Endothelial cell of umbilical vein (primary cell): Measurements from ENCODE around the gene LCN12. TPM values are rescaled to one million over a fixed set of nuclear protein-coding genes. Genes with fewer than 3 reads are reported as not detected.

Source experiments
- BruUV-seq: library from RNA; stranded (reverse); fragments of 400-500 nt; replicated peaks from 2 replicates; lab custom pipeline; 2021; lab: Mats Ljungman, UMichigan
- CTCF ChIA-PET: fragments of 300-600, 350-600 bp; sonication (Branson Sonifier 250); formaldehyde crosslinking; loops from one replicate; lab custom pipeline; 2021; ENCODE audit warnings: antibody characterized with exemption, inconsistent platforms; lab: Charles Lee
- POLR2A ChIA-PET: fragments of 300-600, 350-600 bp; sonication (Branson Sonifier 250); formaldehyde crosslinking; loops from one replicate; lab custom pipeline; 2021; ENCODE audit warnings: antibody characterized with exemption, inconsistent platforms; lab: Charles Lee
- DNase-seq: peaks from one replicate; pipeline ENCODE4 v3.0.0-alpha.2; 2011; ENCODE audit warnings: low read depth, low spot score
- FAIRE-seq: peaks from 2 replicates; lab custom pipeline; 2011; peaks lifted over from hg19 to GRCh38; lab: Jason Lieb, UNC
- H2AFZ ChIP-seq: 2 replicates; pipeline ENCODE4 v1.6.0; 2012; ENCODE audit warnings: low read depth, low read length, control low read depth, inconsistent platforms
- H3K27ac ChIP-seq: 2 replicates; pipeline ENCODE4 v1.5.1; 2011; ENCODE audit warnings: low read depth, mild to moderate bottlenecking, control low read depth, low read length, moderate library complexity; ENCODE audit not compliant: insufficient read depth
- H3K27me3 ChIP-seq, 2 experiments: 2 replicates each; pipeline versions ENCODE4 v1.6.0 to v1.6.1; 2011; ENCODE audit warnings: low read length in 2 of 2, mixed read lengths in 1 of 2; ENCODE audit not compliant: control insufficient read depth in 2 of 2, insufficient read depth in 2 of 2
- H3K36me3 ChIP-seq, 2 experiments: 2 replicates in 1 of 2; 3 replicates in 1 of 2; pipeline ENCODE4 v1.5.1; 2011; ENCODE audit warnings: low read length in 2 of 2, mild to moderate bottlenecking in 1 of 2, moderate library complexity in 1 of 2; ENCODE audit not compliant: control insufficient read depth in 2 of 2, insufficient read depth in 2 of 2; ENCODE audit errors: extremely low read depth in 1 of 2
- H3K4me1 ChIP-seq: 3 replicates; pipeline ENCODE4 v1.5.1; 2011; ENCODE audit warnings: mild to moderate bottlenecking, low read length; ENCODE audit not compliant: control insufficient read depth, insufficient read depth; ENCODE audit errors: extremely low read depth
- H3K4me2 ChIP-seq: 2 replicates; pipeline ENCODE4 v1.6.1; 2011; ENCODE audit warnings: low read length, control low read depth, mixed read lengths; ENCODE audit not compliant: insufficient read depth
- H3K4me3 ChIP-seq, 3 experiments: fragments of 200-600 bp in 1 of 3; sonication (generic), shearing (Covaris generic) in 1 of 3; replicated peaks in 1 of 3; 2 replicates each; pipeline ENCODE4 v1.5.1; 2011 to 2016; ENCODE audit warnings: control low read depth in 3 of 3, low read length in 3 of 3, mild to moderate bottlenecking in 2 of 3, inconsistent platforms in 1 of 3, low read depth in 1 of 3, moderate library complexity in 1 of 3; ENCODE audit not compliant: insufficient read depth in 1 of 3
- H3K79me2 ChIP-seq: 2 replicates; pipeline ENCODE4 v1.6.0; 2012; ENCODE audit warnings: low read length, inconsistent platforms; ENCODE audit not compliant: control insufficient read depth, insufficient read depth
- H3K9ac ChIP-seq: replicated peaks from 2 replicates; pipeline ENCODE3; 2011; ENCODE audit warnings: low read length, control low read depth; ENCODE audit not compliant: insufficient read depth; ENCODE audit errors: extremely low read depth
- H3K9me1 ChIP-seq: replicated peaks from 3 replicates; pipeline ENCODE4 v1.6.0; 2011; ENCODE audit warnings: mild to moderate bottlenecking, low read length; ENCODE audit not compliant: control insufficient read depth, insufficient read depth; ENCODE audit errors: extremely low read depth
- H3K9me3 ChIP-seq: replicated peaks from 2 replicates; pipeline ENCODE4 v1.5.1; 2012; ENCODE audit warnings: low read length, inconsistent platforms; ENCODE audit not compliant: control insufficient read depth, insufficient read depth
- H4K20me1 ChIP-seq: replicated peaks from 2 replicates; pipeline ENCODE3; 2011; ENCODE audit warnings: mild to moderate bottlenecking, low read length; ENCODE audit not compliant: control insufficient read depth, insufficient read depth; ENCODE audit errors: extremely low read depth
- EZH2 ChIP-seq: IDR thresholded peaks from 2 replicates; pipeline ENCODE4 v1.6.1; 2012; ENCODE audit warnings: borderline replicate concordance, low read depth, mild to moderate bottlenecking, moderate library complexity, low read length, inconsistent platforms; ENCODE audit not compliant: severe bottlenecking
- FOS ChIP-seq: IDR thresholded peaks from 2 replicates; pipeline ENCODE4 v1.6.1; 2011; ENCODE audit warnings: mild to moderate bottlenecking, low read length, moderate library complexity, borderline replicate concordance; ENCODE audit not compliant: insufficient read depth
- GATA2 ChIP-seq: IDR thresholded peaks from 2 replicates; pipeline ENCODE4 v1.7.0; 2011; ENCODE audit warnings: low read depth, mild to moderate bottlenecking, moderate library complexity, mixed read lengths, low read length; ENCODE audit not compliant: insufficient read length, insufficient read depth
- JUN ChIP-seq: IDR thresholded peaks from 2 replicates; pipeline ENCODE4 v1.6.1; 2011; ENCODE audit warnings: borderline replicate concordance, low read depth; ENCODE audit not compliant: insufficient read length, insufficient read depth
- MAX ChIP-seq: IDR thresholded peaks from 2 replicates; pipeline ENCODE4 v1.6.1; 2011; ENCODE audit not compliant: insufficient read depth, insufficient read length
- MYC ChIP-seq: IDR thresholded peaks from one replicate; pipeline ENCODE4 v1.6.1; 2011; ENCODE audit warnings: mild to moderate bottlenecking, low read depth, low read length
- POLR2A ChIP-seq: IDR thresholded peaks from 2 replicates; pipeline ENCODE4 v1.6.1; 2012; ENCODE audit warnings: low read depth, mild to moderate bottlenecking, control low read depth, low read length
- POLR2AphosphoS5 ChIP-seq: IDR thresholded peaks from 2 replicates; pipeline ENCODE4 v1.6.1; 2012; ENCODE audit warnings: low read depth, mild to moderate bottlenecking, control low read depth, low read length, moderate library complexity; ENCODE audit not compliant: insufficient read depth
- dilution Hi-C: fragments of 300-500 bp; cut with MboI; formaldehyde crosslinking; loops from one replicate; pipeline ENCODE4 v1.15.0; 2019; ENCODE audit warnings: low sequenced_read_pairs; ENCODE audit not compliant: extremely low pct_ligation_motif_present
- intact Hi-C: fragments of 100-400 bp; cut with micrococcal nuclease; formaldehyde crosslinking; loops from one replicate; pipeline ENCODE4 v1.10.0; 2022
- polyA plus RNA-seq, 4 experiments: library from polyadenylated mRNA; depleted of rRNA in 3 of 4; stranded (reverse) in 3 of 4; unstranded in 1 of 4; fragments of >200 nt; gene quantifications; 2 replicates each; pipeline versions ENCODE4 v1.2.1 to v1.2.3, GENCODE V29; 2011 to 2012; ENCODE audit warnings: missing spikeins in 1 of 4
- total RNA-seq: library from RNA; stranded (reverse); gene quantifications from 2 replicates; pipeline ENCODE4 v1.2.3, GENCODE V29; 2021
- TF ChIP-seq, protein P1 (sequence below), 2 donors: IDR thresholded peaks; 1 replicate in 1 of 2; 2 replicates in 1 of 2; pipeline ENCODE4 v1.5.1; 2011; ENCODE audit warnings: low read length in 2 of 2, mild to moderate bottlenecking in 2 of 2, moderate library complexity in 2 of 2, control low read depth in 1 of 2, inconsistent platforms in 1 of 2, low read depth in 1 of 2; ENCODE audit not compliant: insufficient read depth in 1 of 2; ENCODE audit errors: extremely low read depth in 1 of 2

LCN12 gene
- total and polyA plus RNA-seq, 2 donors (not counting 3 experiments of a cell fraction or from before 2014, with no cell fraction given): 0.35 to 0.52 TPM

DNA sequence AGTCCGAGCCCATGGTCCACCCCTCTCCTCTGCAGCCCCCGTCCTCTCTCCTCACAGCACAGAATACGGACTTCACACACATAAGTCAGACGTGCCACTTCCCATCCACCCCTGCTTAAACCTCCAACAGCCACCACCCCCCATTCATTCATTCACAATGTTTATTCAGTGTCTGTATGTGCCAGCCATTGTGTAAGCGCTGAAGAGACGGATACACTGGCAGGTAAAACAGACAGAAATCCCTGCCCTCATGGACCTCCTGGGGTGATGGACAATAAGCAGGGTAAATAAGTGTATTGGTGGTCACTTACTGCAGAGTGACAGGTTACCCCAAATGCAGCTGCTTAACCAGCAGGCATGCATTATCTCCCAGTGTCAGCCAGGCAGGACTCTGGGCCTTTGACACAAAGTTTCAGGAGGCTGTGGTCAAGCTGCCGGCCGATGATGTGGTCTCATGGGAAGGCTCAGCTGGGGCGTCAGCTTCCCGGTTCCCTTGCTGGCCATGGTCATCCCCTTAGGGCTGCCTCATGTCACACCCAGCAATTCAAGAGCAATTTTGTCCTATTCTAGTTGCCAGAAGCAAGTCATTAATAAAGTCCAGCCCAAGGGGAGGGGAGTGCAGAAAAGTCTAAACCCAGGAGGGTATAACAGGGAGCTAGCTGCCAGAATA, 38.3 kb downstream of the LCN12 start:
- peaks cover 9% of the 10 kb centered on the region for H3K79me2 ChIP-seq
- peaks cover 0 to 4% of the 10 kb centered on the region in 2 experiments for H3K27me3 ChIP-seq
- H2AFZ ChIP-seq: no peak overlapping the region
- intact Hi-C loops: loop anchor here (5.0 kb wide), 1 partner anchor 43 kb away; the partner anchor contains the start of gene C8G
- ChIA-PET CTCF (no interaction called here), POLR2A (no interaction called here)
- H3K36me3 ChIP-seq: no peaks in the 10 kb centered on the region
- H3K4me3 ChIP-seq: no peak overlapping the region
- H3K4me1 ChIP-seq: peaks cover 7% of the 10 kb centered on the region
- no peaks in the 10 kb centered on the region for H4K20me1 ChIP-seq
- no peak overlapping the region for H3K4me2 ChIP-seq
- no peak for TF ChIP-seq FOS
- TF ChIP-seq MYC: no peak
- TF ChIP-seq EZH2: no peak
- TF ChIP-seq, protein P1, sequence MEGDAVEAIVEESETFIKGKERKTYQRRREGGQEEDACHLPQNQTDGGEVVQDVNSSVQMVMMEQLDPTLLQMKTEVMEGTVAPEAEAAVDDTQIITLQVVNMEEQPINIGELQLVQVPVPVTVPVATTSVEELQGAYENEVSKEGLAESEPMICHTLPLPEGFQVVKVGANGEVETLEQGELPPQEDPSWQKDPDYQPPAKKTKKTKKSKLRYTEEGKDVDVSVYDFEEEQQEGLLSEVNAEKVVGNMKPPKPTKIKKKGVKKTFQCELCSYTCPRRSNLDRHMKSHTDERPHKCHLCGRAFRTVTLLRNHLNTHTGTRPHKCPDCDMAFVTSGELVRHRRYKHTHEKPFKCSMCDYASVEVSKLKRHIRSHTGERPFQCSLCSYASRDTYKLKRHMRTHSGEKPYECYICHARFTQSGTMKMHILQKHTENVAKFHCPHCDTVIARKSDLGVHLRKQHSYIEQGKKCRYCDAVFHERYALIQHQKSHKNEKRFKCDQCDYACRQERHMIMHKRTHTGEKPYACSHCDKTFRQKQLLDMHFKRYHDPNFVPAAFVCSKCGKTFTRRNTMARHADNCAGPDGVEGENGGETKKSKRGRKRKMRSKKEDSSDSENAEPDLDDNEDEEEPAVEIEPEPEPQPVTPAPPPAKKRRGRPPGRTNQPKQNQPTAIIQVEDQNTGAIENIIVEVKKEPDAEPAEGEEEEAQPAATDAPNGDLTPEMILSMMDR (IDR thresholded peaks at IDR 0.05; ENCODE audit: extremely low read depth in 1 of 2, insufficient read depth in 1 of 2, low read depth in 1 of 2, low read length in 2 of 2): no peak
- TF ChIP-seq GATA2: no peak
- TF ChIP-seq POLR2A: no peak
- TF ChIP-seq POLR2AphosphoS5: no peak
- TF ChIP-seq JUN: no peak
- no peak for TF ChIP-seq MAX
- BruUV-seq: no TSS peak
- no peak overlapping the region for H3K9ac ChIP-seq
- FAIRE-seq: no peak
- dilution Hi-C loops: no loop called here
- no peak overlapping the region for H3K27ac ChIP-seq
- H3K9me1 ChIP-seq: no peaks in the 10 kb centered on the region
- no peak for DNase-seq
- no peaks in the 10 kb centered on the region for H3K9me3 ChIP-seq
